Activated T-helper 17 cell treated with anti-CD3 and anti-CD28 coated beads, Interleukin-2, amount 50 U/mL, for 72 hours (primary cell): ENCODE results near the gene WDR27. TPM values are rescaled to one million over a fixed set of nuclear protein-coding genes. Genes with fewer than 3 reads are reported as not detected.

ENCODE experiments used
- ATAC-seq: fragments of 150-1000 bp; cut with Tn5 transposase; replicated peaks from 2 replicates; pipeline ENCODE4 v1.10.0; 2021; ENCODE audit warnings: mild to moderate bottlenecking, moderate library complexity
- H3K27ac Mint-ChIP-seq: one replicate; pipeline ENCODE4 v1.8.0; 2022; ENCODE audit warnings: mixed read lengths
- H3K27me3 Mint-ChIP-seq: one replicate; pipeline ENCODE4 v1.8.0; 2022; ENCODE audit warnings: mixed read lengths
- H3K36me3 Mint-ChIP-seq: one replicate; pipeline ENCODE4 v1.8.0; 2022; ENCODE audit warnings: low read depth, mild to moderate bottlenecking, mixed read lengths
- H3K4me1 Mint-ChIP-seq: one replicate; pipeline ENCODE4 v1.8.0; 2022; ENCODE audit warnings: mixed read lengths
- H3K4me3 Mint-ChIP-seq: one replicate; pipeline ENCODE4 v1.8.0; 2022; ENCODE audit warnings: mild to moderate bottlenecking, mixed read lengths
- H3K9me3 Mint-ChIP-seq: one replicate; pipeline ENCODE4 v1.8.0; 2022; ENCODE audit warnings: mixed read lengths
- total RNA-seq, 2 donors: library from RNA; stranded (reverse); gene quantifications; one replicate each; pipeline ENCODE4 v1.2.3, GENCODE V29; 2022

The WDR27 gene
- 10 to 100 TPM; 38.3 to 39.9 TPM for total RNA-seq

DNA sequence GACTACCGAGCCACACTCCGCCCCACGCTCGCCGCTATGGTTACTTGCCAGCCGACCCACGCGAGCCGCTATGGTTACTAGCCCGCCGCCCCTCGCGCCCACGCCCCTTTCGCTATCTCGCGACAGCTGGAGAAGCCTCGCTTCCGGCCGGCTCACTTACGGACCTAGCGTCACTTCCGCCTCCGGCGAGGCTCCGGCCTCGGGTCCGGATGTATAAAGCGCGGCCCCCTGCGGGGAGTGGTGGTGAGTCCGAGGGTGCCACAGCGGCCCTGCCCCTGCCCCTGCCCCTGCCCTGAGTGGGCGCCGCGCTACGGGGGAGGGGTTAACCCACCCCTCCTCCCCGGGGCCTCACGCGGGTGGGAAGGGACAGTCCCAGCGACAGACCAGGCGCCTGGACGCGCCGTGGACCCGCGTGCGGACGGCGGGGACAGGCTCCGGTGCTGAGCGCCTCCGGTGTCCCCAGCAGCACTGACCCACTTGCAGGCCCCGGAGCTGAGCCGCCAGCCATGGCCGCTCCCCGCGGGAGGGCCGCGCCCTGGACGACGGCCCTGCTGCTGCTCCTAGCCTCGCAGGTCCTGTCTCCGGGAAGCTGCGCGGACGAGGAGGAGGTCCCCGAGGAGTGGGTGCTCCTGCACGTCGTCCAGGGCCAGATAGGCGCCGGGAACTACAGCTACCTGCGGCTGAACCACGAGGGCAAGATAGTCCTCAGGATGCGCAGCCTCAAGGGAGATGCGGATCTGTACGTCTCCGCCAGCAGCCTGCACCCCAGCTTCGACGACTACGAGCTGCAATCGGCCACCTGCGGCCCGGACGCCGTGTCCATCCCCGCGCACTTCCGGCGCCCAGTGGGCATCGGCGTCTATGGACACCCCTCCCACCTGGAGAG, at the start of gene WDR27, which contains the start of gene C6orf120:
Gene WDR27, minus strand, starts transcription at position 76 of the 886 bp plus-strand sequence. CDS start 13,024 bp downstream, outside the sequence.
Gene C6orf120, plus strand, starts transcription at position 173 of the 886 bp plus-strand sequence. Its CDS starts 334 bp downstream, at position 507.
- H3K9me3 Mint-ChIP-seq, result no peaks in the 10 kb centered on the region
- peaks cover 15% of the 10 kb centered on the region for H3K4me1 Mint-ChIP-seq
- peaks cover 48% of the 10 kb centered on the region for H3K36me3 Mint-ChIP-seq

DNA sequence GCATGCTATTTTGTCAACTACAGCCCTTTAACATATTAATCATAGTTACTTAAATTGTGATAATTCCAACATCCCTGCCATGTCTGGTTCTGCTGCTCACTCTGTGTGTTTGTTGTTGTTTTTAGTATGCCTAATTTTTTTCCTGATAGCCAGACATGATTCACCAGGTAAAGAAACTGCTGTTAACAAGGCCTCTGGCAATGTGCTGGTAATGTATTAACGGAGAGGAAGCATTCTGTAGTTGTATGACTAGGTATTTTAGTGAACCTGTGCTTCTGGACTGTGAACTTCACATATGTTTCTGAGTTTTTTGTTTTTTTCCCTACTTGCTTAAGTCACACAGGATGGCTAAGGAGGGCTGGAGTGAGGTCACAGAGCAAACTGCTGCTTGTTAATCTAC, 44.7 kb upstream of the WDR27 start:
- no peaks in the 10 kb centered on the region for H3K9me3 Mint-ChIP-seq
- H3K4me3 Mint-ChIP-seq, result no peak overlapping the region
- peaks cover 6% of the 10 kb centered on the region for H3K4me1 Mint-ChIP-seq
- ATAC-seq, result no peak
- peaks cover 20% of the 10 kb centered on the region for H3K36me3 Mint-ChIP-seq
- no peaks in the 10 kb centered on the region for H3K27me3 Mint-ChIP-seq
- H3K27ac Mint-ChIP-seq, result no peak overlapping the region

More for the DNA sequence above, at the start of gene WDR27, which contains the start of gene C6orf120:
- peak within 1 kb of the TSS; percentile 88 for H3K27ac Mint-ChIP-seq
- H3K4me3 Mint-ChIP-seq, result peak within 1 kb of the TSS; percentile 88
- ATAC-seq, result peak; percentile 92
- no peaks in the 10 kb centered on the region for H3K27me3 Mint-ChIP-seq

DNA sequence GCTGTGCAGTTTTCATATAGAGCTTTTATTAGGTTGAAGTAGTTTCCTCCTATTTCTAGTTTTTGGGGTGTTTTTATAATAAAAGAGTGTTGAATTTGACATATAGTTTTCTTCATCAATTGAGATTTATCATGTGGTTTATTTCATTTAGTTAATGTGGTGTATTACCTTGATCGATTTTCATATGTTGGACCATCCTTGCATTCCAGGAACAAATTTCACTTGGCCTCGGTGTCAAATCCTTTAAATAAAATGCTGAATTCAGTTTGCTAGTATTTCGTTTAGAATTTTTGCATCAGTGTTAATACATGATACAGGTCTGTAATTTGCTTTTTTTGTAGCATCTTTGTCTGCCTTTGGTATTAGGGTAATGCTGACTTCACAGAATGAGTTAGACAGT, 43.6 kb upstream of the WDR27 start:
- H3K27me3 Mint-ChIP-seq, result no peaks in the 10 kb centered on the region
- no peak overlapping the region for H3K27ac Mint-ChIP-seq
- H3K4me1 Mint-ChIP-seq, result peaks cover 6% of the 10 kb centered on the region
- H3K4me3 Mint-ChIP-seq, result no peak overlapping the region
- ATAC-seq, result no peak
- H3K9me3 Mint-ChIP-seq, result no peaks in the 10 kb centered on the region
- peaks cover 11% of the 10 kb centered on the region for H3K36me3 Mint-ChIP-seq

DNA sequence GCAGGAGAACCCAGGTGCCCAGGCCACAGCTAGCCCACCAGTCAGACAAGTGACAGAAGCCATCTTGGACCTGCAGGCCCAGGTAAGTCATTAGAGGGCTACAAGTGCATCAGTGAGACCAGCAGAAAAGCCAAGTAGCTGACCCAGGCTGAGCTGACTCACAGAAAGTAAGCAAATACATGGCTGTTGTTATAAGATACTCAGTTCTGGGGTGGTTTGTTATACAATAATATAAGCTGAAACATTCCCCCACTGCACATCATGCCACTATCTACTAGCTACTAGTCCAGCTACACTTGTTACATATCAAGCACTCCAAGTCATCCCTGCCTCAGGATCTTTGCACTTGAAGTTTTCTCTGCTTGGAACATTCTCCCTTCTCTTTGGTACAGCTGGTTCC, 39.5 kb upstream of the WDR27 start:
- no peak overlapping the region for H3K27ac Mint-ChIP-seq
- no peaks in the 10 kb centered on the region for H3K4me1 Mint-ChIP-seq
- H3K27me3 Mint-ChIP-seq, result peaks cover 5% of the 10 kb centered on the region
- H3K36me3 Mint-ChIP-seq, result no peaks in the 10 kb centered on the region
- no peak for ATAC-seq
- H3K9me3 Mint-ChIP-seq, result no peaks in the 10 kb centered on the region
- H3K4me3 Mint-ChIP-seq, result no peak overlapping the region

DNA sequence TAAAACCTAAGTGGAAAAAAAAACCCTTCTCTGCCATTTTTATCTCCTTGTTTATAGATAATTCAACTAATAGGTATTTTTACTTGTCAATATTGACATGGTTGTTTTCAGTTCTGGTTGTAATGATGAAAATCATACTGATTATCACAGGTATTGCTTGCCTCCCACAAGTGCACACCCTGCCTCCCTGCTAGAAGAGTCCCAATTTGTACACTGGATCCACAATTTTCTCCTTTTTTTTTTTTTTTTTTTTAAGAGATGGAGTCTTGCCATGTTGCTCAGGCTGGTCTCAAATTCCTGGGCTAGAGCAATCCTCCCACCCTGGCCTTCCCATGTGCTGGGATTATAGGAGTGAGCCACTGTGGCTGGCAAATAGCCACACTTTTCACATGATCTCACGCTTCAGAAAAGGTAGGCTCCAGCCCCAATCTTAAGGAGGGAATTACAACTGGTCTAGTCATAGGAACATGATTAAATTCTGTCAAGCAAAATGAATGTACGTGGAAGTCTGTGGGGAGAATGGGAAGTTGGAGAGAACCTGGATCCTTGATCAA, 37.2 kb upstream of the WDR27 start:
- peaks cover 5% of the 10 kb centered on the region for H3K27me3 Mint-ChIP-seq

DNA sequence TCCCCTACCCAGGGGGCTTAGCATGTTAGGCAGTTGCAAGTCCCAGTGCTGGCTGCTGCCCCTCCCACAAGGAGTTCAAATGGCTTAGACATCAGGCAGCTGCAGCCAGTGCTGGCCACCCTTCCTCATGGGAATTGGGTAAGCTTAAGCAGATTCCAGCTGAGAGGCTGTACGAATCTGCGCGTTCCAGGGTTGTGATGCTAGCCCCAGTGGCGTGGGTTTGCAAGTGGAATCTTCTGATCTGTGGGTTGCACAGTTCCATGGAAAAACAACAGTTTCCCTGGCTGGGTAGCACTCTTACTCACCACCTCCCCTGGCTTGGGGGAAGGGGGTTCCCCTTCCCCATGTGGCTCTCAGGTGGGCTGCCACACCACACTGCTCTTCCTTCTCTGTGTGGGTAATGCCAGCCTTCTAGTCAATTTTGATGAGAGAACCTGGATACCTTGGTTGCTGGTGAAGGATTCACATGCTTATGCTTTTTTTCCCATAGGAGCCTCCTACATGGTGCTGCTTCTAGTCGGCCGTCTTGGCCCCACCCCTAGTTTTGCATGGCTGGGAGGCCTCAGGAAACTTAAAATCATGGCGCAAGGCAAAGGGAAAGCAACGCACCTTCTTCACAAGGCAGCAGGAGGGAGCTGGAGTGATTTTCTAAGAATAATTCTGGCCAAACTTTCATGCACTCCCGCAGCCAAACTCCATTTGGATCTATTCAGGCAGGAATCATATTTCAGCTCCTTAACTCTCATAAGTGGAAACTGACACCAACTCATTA, 36.6 kb upstream of the WDR27 start:
- no peaks in the 10 kb centered on the region for H3K36me3 Mint-ChIP-seq
- H3K27me3 Mint-ChIP-seq, result peaks cover 5% of the 10 kb centered on the region
- ATAC-seq, result no peak
- H3K9me3 Mint-ChIP-seq, result no peaks in the 10 kb centered on the region
- H3K27ac Mint-ChIP-seq, result no peak overlapping the region
- no peaks in the 10 kb centered on the region for H3K4me1 Mint-ChIP-seq
- no peak overlapping the region for H3K4me3 Mint-ChIP-seq

More for the DNA sequence above, 37.2 kb upstream of the WDR27 start:
- Mint-ChIP-seq H3K4me1 (no peaks in the 10 kb centered on the region), H3K36me3 (no peaks in the 10 kb centered on the region), H3K9me3 (no peaks in the 10 kb centered on the region), H3K4me3 (no peak overlapping the region), H3K27ac (no peak overlapping the region)
- ATAC-seq, result no peak

DNA sequence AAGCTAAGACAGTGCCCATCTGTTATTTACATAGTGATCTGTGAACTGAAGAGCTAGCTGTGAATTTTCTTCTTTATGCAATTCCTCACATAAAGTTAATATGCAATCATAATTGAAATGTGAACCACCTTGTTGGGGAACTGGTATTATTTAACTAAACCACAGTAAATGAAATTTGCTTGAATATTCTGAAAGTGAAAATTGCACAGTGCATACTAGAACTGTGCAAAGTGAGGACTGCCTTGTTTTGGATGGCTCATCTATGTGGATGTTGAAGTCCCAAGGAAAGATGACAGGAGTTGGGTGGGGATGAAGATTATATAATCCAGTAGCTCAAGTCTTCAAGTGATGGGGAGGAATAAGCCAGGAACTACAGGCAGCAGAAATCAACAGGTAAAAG, 28.1 kb upstream of the WDR27 start:
- no peaks in the 10 kb centered on the region for H3K27me3 Mint-ChIP-seq
- H3K27ac Mint-ChIP-seq, result no peak overlapping the region
- no peak for ATAC-seq
- H3K9me3 Mint-ChIP-seq, result no peaks in the 10 kb centered on the region
- no peaks in the 10 kb centered on the region for H3K36me3 Mint-ChIP-seq
- H3K4me1 Mint-ChIP-seq, result peaks cover 4% of the 10 kb centered on the region
- H3K4me3 Mint-ChIP-seq, result no peak overlapping the region

DNA sequence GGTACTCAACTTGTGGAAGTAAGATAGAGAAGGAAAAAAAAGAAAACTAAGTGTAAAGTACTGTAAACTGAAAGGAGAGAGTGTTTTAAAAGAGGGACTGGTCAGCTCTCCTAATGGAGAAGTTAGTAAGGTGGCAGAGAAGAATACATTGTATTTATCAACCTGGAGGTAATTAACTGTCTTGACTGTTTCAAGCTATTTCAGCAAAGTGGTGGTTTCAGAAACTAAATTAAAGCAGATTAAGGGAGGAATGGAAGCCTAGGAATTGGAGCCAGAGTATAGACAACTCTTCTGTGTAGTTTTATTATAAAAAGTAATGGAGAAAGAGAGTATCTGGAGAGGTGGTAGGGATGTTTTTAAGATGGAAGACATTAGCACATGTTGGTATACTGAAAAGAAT, 25.1 kb upstream of the WDR27 start:
- H3K27me3 Mint-ChIP-seq, result no peaks in the 10 kb centered on the region
- ATAC-seq, result no peak
- peaks cover 10% of the 10 kb centered on the region for H3K36me3 Mint-ChIP-seq
- H3K9me3 Mint-ChIP-seq, result no peaks in the 10 kb centered on the region
- H3K4me1 Mint-ChIP-seq, result peaks cover 4% of the 10 kb centered on the region
- H3K27ac Mint-ChIP-seq, result no peak overlapping the region
- no peak overlapping the region for H3K4me3 Mint-ChIP-seq

DNA sequence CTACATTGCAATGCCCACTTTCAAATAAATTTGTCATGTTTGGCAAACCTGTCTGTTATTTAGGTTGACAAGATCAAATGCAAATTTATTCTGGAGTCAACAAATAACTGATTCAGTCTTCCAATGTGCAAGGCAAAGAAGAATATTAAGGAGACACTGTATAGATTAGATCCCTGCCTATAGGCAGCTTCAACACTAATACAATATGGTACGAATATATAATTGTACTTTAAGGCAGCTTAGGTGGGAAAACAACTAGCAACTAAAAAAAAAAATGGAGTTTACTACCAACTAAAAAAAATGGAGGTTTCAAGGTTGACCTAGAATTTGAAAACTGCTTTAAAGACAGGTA, 24.2 kb upstream of the WDR27 start:
- Mint-ChIP-seq H3K36me3 (peaks cover 10% of the 10 kb centered on the region), H3K9me3 (no peaks in the 10 kb centered on the region), H3K27me3 (no peaks in the 10 kb centered on the region), H3K4me3 (peak overlapping the region; percentile 76), H3K4me1 (peaks cover 8% of the 10 kb centered on the region), H3K27ac (peak overlapping the region; percentile 23)
- ATAC-seq, result no peak

DNA sequence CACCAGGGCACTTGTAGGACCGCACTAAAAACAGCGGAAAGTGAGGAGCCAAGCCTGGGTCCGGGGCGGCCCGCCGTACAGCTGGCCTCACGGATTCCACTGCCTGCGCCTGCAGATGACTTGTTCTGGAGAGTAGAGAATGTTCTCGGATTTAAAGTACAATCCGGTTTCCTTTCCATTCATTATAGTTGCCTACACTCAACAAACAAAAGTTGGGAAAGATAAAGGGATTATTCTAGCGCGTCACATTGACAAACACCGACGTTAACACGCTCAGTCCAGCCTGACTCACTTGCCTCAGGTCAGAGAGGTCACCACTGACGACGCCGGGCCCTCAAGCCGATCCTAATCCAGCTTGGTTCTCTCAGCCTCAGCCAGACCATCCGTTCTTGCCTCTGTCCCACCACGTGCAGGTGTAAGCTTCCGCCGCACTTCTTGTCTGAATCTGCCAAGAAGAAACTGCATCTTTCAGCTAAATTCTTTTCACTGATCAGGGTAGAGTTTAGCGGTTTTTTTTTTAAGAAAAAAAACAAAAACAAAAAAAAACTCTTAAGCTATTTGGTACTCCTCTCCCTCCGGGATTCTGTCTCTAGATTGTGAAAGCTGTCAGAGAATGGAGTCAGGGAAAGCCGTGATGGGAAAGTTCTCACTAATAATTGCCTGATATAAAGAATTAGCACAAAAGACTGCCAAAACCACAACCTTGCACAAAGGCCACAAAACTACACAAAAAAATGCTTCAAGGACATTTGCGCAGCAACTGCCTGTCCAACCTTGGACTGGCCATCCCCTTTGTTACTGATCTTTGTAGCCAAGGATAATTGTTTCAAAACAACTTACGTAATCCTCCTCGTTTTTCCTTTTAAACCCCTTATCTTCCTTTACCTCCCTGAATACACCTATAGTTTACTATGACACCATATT, 23.6 kb upstream of the WDR27 start:
- peak overlapping the region; percentile 23 for H3K27ac Mint-ChIP-seq
- peak; percentile 32 for ATAC-seq
- H3K4me3 Mint-ChIP-seq, result peak overlapping the region; percentile 76

DNA sequence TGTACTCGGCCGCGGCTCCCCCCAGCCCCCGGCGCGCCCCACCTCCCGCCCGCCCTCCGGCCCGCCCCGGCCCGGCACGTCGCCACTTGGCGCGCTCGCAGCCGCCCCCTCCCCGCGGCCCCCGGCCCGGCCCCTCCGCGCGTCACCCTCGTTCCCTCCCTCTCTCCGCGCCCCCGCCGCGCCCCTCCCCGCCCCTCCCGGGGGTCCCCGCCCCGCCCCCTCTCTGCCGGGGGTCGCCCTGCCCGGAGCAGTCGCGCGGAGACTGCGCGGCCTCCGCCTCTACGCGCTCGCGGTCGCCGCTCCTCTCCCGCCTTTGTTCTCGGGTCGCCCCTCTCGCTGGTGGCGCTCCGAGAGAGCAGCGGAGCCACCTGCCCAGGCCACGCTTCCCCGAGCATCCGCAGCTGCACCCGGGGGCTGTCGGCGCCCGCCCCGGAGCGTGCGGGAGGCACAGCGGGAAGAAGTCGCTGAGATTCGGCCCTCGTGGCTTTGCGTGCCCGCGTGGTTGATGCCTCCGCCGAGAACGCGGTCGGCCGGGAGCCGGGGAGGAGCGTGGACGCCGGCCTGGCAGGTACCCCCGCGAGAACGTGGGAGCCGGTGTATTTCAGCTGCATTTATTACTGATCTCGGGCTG, 22.8 kb upstream of the WDR27 start, which contains the start of gene PHF10:
Gene PHF10, minus strand, starts transcription at position 7 of the 631 bp plus-strand sequence. CDS start 569 bp downstream, outside the sequence.
- Mint-ChIP-seq H3K9me3 (no peaks in the 10 kb centered on the region), H3K36me3 (peaks cover 21% of the 10 kb centered on the region), H3K4me1 (peaks cover 14% of the 10 kb centered on the region), H3K27ac (peak within 1 kb of the TSS; percentile 96), H3K27me3 (no peaks in the 10 kb centered on the region), H3K4me3 (peak within 1 kb of the TSS; percentile 98)
- peak; percentile 53 for ATAC-seq

More for the DNA sequence above, 23.6 kb upstream of the WDR27 start:
- H3K36me3 Mint-ChIP-seq, result peaks cover 13% of the 10 kb centered on the region
- H3K9me3 Mint-ChIP-seq, result no peaks in the 10 kb centered on the region
- peaks cover 11% of the 10 kb centered on the region for H3K4me1 Mint-ChIP-seq
- H3K27me3 Mint-ChIP-seq, result no peaks in the 10 kb centered on the region

DNA sequence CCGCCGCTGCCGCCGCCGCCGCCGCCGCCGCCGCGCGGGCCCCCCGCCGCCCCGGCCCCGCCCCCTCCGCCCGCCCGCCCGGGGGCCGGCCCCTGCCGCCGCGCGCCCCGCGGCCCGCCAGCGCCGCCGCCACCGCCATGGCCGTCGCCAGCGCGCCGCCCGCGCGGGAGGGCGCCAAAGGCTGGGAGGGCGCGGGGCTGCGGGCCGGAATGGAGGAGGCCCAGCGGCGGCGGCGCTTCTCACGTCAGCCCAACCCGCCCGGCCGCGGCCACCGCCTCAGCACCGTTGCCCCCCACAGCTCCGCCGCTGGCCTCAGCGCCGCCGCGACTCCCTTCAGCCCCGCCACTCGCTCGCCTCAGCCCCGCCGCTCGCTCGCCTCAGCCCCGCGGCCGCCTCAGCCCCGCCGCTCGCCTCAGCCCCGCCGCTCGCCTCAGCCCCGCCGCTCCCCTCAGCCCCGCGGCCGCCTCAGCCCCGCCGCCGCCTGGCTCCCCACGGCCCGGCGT, 22.2 kb upstream of the WDR27 start:
- peaks cover 26% of the 10 kb centered on the region for H3K36me3 Mint-ChIP-seq
- H3K9me3 Mint-ChIP-seq, result no peaks in the 10 kb centered on the region
- no peaks in the 10 kb centered on the region for H3K27me3 Mint-ChIP-seq
- H3K4me1 Mint-ChIP-seq, result peaks cover 14% of the 10 kb centered on the region
- peak; percentile 43 for ATAC-seq
- H3K27ac Mint-ChIP-seq, result no peak overlapping the region
- no peak overlapping the region for H3K4me3 Mint-ChIP-seq
